ENCODE data around the gene SUFU. TPM values are rescaled to one million over a fixed set of nuclear protein-coding genes. Genes with fewer than 3 reads are reported as not detected.

Gene SUFU
- total RNA-seq, 4 donors from 2014 or later = 2.3 to 5.4 (median 4.4) TPM

- intact Hi-C loops (cut with DNase I) = no loop called here
- 91 to 94% methylated on average over 8 of the region's 8 CpGs for WGBS, 2 donors
- Histone ChIP-seq H3K36me3 (no peaks in the 10 kb centered on the region), H3K4me3 (replicated peaks in 1 of 3) (no peak overlapping the region), H3K27ac (no peak overlapping the region), H3K27me3 (no peaks in the 10 kb centered on the region), H3K4me1 (peaks cover 13 to 18% of the 10 kb centered on the region in 2 donors), H3K9me3 (no peaks in the 10 kb centered on the region)
- TF ChIP-seq CTCF (IDR thresholded peaks at IDR 0.05) (no peak), POLR2A (IDR thresholded peaks at IDR 0.05) (no peak)
- no peak for DNase-seq
These were observed 39.1 kb downstream of the SUFU start for GRCh38 chr10:102542800-102543418.

- Histone ChIP-seq H3K27me3 (no peaks in the 10 kb centered on the region), H3K4me1 (peaks cover 0 to 4% of the 10 kb centered on the region in 2 donors), H3K9me3 (no peaks in the 10 kb centered on the region), H3K4me3 (replicated peaks in 1 of 3) (no peak overlapping the region), H3K36me3 (no peaks in the 10 kb centered on the region), H3K27ac (no peak overlapping the region)
- DNase-seq = no peak
- TF ChIP-seq CTCF (IDR thresholded peaks at IDR 0.05) (no peak), POLR2A (IDR thresholded peaks at IDR 0.05) (no peak)
- intact Hi-C loops (cut with DNase I) = no loop called here
- WGBS, 2 donors = 92 to 94% methylated on average over 7 of the region's 7 CpGs
These were observed 41.6 kb downstream of the SUFU start for GRCh38 chr10:102545265-102545871.

- DNase-seq = no peak
- Histone ChIP-seq H3K27me3 (no peaks in the 10 kb centered on the region), H3K36me3 (no peaks in the 10 kb centered on the region), H3K4me1 (peaks cover 0 to 4% of the 10 kb centered on the region in 2 donors), H3K4me3 (replicated peaks in 1 of 3) (no peak overlapping the region), H3K9me3 (no peaks in the 10 kb centered on the region), H3K27ac (no peak overlapping the region)
- intact Hi-C loops (cut with DNase I) = no loop called here
- WGBS, 2 donors = 42 to 61% methylated on average over 2 of the region's 2 CpGs
- no peak for TF ChIP-seq POLR2A (IDR thresholded peaks at IDR 0.05)
- no peak for TF ChIP-seq CTCF (IDR thresholded peaks at IDR 0.05)
These were observed 42.2 kb downstream of the SUFU start for GRCh38 chr10:102545997-102546396.

- Histone ChIP-seq H3K4me1 (peaks cover 0 to 4% of the 10 kb centered on the region in 2 donors), H3K9me3 (no peaks in the 10 kb centered on the region), H3K36me3 (no peaks in the 10 kb centered on the region), H3K27me3 (no peaks in the 10 kb centered on the region), H3K27ac (no peak overlapping the region), H3K4me3 (replicated peaks in 1 of 3) (no peak overlapping the region)
- intact Hi-C loops (cut with DNase I) = no loop called here
- 64 to 89% methylated on average over 9 to 10 of the region's 12 CpGs for WGBS, 2 donors
- TF ChIP-seq POLR2A (IDR thresholded peaks at IDR 0.05) (no peak), CTCF (IDR thresholded peaks at IDR 0.05) (no peak)
- DNase-seq = no peak
These were observed 43.0 kb downstream of the SUFU start for GRCh38 chr10:102546606-102547320.

- Histone ChIP-seq H3K27me3 (no peaks in the 10 kb centered on the region), H3K36me3 (no peaks in the 10 kb centered on the region), H3K9me3 (no peaks in the 10 kb centered on the region), H3K27ac (no peak overlapping the region), H3K4me1 (peaks cover 0 to 4% of the 10 kb centered on the region in 2 donors), H3K4me3 (replicated peaks in 1 of 3) (no peak overlapping the region)
- no peak for TF ChIP-seq CTCF (IDR thresholded peaks at IDR 0.05)
- no peak for TF ChIP-seq POLR2A (IDR thresholded peaks at IDR 0.05)
- intact Hi-C loops (cut with DNase I) = no loop called here
- no peak for DNase-seq
- 93 to 100% methylated on average over 1 of the region's 1 CpG for WGBS, 2 donors
These were observed 45.8 kb downstream of the SUFU start for GRCh38 chr10:102549549-102549948.
